ENCODE results near the gene TTYH1.

GRCh38 chr19:54449701-54450069 lies 34.4 kb downstream of the TTYH1 start:
- no peak for TF ChIP-seq CTCF (IDR thresholded peaks at IDR 0.05 in 4 of 5, conservative IDR thresholded peaks at IDR 0.05 in 1 of 5)
- no peak for TF ChIP-seq POLR2A (IDR thresholded peaks at IDR 0.05)
